Putamen (tissue), 1 donor: ENCODE results near the gene GDE1.
"Not testable (repeated sequence)": the region's sequence is repeated elsewhere in the genome, so short reads cannot be mapped to it uniquely, and the experiment has no call there.

Source experiments
- DNase-seq: peaks from one replicate; pipeline ENCODE4 v3.0.0-alpha.2; 2016; ENCODE audit warnings: low spot score

Gene GDE1, protein sequence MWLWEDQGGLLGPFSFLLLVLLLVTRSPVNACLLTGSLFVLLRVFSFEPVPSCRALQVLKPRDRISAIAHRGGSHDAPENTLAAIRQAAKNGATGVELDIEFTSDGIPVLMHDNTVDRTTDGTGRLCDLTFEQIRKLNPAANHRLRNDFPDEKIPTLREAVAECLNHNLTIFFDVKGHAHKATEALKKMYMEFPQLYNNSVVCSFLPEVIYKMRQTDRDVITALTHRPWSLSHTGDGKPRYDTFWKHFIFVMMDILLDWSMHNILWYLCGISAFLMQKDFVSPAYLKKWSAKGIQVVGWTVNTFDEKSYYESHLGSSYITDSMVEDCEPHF

DNA sequence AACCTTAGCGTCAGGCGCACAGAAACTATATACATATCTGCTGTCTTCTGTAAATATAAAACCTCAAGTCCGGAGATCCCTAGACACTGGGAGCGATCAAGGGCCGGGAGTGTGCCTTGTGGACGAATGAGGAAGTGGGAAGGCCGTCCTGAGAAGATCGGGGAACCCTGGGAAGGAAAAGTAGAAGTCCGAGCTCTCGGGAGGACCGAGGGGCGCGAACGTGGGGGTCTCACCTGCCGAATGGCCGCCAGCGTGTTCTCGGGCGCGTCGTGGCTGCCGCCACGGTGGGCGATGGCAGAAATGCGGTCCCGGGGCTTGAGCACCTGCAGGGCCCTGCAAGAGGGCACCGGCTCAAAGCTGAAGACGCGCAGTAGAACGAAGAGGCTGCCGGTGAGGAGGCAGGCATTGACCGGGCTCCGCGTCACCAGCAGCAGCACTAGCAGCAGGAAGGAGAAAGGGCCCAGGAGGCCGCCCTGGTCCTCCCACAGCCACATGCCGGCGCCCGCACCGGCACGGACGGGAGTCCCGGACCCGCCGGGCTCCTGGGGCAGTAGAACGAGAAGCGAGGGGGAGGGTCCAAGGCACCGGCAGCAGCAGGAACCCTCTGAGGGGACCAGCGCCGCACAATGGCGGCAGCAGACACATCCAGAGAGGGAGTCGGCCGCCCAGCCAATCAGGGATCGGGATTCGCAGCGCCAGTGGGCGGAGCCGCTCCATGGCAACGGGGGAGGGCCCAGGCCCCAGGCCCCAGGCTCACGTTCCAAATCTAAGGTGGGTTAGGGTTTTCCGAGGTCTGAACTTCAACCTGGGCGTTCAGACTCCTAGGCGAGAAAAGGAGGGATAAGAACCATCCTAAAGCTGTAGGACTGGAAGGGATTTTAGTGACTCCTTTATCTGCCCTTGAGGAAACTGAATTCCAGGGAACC, at the start of gene GDE1:
TSS of gene GDE1 (minus strand) at position 628 of the 926 bp plus-strand sequence. CDS start at position 494, 134 bp downstream.
- DNase-seq = peak; percentile 96

DNA sequence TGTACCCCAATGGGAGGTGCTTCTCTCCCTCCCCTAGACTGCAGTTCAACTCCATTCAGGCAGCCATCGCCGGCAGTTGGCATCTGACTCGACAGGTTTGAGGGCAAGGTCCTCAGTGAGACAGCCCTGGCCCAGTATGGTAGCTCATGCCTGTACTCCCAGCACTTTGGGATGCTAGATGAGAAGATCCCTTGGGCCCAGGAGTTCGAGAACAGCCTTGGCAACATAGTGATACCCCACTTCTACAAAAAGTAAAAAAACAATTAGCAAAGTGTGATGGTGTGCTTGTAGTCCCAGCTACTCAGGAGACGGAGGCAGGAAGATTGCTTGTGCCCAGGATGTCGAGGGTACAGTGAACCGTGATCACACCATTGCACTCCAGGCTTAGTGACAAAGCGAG, 45.7 kb upstream of the GDE1 start:
- DNase-seq = no peak

DNA sequence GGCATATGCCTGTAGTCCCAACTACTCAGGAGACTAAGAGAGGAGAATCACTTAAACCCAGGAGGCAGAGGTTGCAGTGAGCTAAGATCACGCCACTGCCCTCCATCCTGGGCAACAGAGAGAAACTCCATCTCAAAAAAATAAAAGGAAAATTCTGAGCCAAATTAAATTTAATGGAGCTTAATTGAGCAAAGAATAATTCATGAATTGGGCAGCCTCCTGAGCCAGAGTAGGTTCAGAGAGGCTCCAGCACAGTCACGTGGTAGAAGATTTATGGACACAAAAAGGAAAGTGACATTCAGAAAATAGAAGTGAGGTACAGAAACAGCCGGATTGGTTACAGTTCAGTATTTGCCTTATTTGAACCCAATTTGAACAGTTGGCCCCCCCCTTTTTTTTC, 44.5 kb upstream of the GDE1 start:
- DNase-seq = no peak

DNA sequence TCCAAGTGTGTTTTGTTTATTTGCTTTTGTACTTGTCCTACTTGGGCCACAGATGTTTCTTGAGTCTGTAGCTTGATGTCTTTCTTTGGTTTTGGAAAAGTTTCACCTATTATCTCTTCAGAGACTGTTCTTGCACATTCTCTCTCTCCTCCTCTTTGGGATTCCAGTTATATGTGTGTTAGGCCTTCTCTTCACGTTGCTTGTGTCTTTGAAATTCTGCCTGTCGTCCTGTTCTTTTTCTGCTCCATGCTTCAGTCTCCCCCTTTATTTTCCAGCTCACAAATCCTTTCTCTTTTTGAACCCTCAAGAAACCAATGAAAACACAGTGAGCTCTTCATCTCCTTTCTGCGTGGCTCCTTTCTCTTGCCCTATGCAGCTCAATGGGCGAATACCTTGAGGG, 41.5 kb upstream of the GDE1 start:
- DNase-seq = no peak

DNA sequence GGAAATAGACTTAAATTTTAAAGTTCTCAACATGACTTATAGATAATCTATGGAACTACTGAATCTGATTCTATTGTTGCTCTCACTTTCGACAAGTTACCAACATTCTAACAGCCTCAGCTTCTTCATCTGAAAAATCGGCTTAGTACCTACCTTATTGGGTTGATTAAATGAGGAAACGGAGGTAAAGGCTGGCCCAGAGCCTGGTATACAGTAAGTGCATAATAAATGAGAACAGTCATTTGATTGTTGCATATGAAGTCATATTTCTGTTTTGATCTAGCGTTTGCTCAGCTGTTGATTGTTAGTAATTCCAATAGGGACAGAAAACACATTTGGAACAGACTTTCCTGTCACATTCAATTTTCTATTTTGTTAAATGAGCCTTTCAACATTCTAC, 38.2 kb upstream of the GDE1 start:
- no peak for DNase-seq

DNA sequence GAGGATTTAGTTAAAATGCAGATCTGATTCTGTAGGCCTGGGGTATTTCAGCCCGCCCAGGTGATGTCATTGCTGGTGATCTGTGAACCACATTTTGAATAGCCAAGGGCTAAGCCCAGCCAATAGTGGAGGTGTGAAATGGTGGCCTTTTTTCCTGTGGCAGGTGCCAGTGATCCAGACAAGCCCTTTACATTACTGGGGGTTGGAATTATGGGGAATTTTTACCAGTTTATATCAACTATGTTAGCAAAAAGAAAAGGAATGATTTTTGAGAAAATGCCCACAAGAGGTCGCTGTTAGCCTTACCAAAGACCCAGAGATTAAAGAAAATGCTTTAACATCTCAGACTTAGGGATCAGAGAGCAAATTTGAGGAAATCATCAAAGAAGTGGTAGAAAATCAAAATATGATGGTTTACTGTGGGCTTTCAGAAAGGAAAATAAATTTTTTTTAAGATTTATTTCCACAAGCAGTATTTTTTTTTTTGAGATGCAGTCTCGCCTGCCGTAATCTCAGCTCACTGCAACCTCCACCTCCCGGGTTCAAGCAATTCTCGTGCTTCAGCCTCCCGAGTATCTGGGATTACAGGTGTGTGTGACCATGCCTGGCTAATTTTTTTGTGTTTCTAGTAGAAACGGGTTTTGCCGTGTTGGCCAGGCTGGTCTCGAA, 37.5 kb upstream of the GDE1 start:
- DNase-seq = peak; percentile 75

DNA sequence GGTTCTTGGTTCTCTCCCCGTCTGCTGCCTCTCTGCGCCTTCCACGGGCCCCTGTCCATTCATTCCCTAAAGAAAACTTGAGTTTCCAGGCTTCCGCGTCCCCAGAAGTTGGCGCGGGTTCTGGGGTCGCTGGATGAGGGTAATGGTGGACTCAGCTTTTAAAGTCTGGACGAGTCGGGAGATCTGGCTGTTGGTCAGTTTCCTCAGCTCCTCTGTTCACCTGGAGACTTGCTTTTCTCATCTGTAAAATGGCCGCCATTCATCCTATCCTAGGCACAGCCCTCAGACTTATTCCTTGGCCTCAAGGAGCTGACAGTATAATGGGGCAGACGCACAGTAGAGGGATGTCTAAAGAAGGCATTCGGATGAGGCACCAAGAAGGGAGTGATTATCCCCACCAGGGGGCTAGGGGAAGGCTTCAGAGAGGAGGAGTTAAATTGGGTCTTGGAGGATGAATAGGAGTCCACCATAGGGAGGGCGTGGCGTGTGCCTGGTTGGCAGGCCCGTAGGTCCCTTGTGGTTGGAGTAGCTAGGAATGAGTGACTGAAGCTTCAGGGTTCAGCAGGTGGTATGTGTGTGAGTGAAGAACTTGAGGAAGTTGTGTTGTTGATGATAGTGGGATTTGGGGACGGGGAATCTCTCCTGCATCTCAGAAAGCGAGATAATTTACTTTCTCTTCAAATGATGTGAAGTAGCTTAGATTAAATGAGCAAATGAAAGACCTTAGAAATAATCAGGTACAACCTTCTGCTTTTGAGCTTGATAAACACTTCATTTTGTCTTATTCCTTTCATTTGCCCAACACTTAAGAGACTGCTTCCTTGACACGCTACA, 34.3 kb upstream of the GDE1 start:
- DNase-seq = no peak

DNA sequence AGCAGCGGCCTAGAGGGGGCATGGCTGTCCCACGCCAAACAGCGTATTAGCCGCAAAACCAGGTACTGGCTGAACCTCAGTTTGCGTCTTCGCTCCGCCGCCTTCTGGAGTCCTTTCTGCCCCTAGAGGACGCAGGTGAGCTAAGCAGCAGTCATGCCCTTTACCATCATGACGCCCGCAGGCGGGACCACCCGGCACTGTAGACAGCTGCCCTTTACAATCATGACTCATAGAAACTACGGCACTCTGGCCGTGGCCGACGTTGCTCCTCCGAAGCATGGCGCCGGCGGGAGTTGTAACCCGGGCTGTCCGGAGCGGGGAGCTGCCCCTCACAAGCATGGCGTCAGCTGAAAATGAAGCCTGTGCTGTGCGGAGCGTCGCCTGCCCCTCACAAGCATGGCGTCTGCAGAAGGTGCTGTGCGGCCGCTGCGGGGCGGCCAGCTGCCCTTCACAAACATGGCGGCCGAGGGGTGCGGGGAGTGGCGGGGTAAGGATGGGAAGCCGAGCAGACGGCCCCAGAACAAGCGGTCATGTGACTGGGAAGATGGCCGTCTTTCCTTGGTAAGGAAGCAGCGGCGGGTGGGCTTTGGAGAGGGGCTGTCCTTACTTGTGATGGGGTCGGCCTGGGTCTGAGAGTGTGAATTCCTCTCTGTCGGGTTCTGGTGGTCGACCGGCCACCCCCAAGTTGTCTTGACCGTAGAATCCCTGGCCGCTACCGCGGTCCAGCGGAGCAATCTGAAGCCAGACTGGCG, 33.5 kb upstream of the GDE1 start, which contains the start of gene VPS35L:
TSS of gene VPS35L (plus strand) at position 518 of the 752 bp plus-strand sequence. CDS start at position 545, 27 bp downstream.
- DNase-seq = peak; percentile 99

DNA sequence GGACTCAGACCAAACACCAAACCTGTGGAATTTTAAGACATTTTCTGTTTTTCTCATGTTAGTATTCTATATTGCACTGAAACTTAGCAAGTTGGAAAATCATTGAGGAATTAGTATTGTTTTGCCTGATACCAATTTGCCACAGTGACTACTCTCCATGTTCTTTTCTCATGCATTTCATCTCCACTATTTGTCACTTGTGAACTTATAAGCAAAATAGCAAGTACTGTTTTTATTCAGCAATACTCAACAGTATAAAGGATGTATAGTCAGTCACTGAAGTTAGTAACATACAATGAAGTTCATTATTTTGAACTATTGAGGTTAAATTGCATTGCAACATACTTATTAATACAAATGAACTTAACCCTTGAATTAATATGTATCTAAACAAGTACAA, 27.8 kb upstream of the GDE1 start:
- DNase-seq = no peak

DNA sequence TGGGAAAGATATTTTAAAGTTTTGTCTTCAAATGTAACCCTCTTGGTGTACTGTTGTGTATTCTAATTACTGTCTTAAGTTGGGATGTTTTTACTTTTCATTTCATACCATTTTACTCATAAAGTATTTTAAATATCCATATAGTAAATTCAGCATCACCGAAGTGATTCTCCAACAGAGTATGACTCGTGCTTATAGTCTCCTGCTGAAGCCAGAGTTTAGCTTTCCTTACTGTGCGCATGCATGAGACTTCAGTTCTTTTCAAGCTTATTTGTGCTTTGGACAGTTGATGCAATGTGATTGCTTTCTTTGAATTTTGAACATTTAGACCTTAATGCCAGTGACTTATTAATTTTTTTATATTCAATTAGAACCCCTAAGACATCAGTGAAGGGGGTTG, 26.2 kb upstream of the GDE1 start:
- DNase-seq = no peak

DNA sequence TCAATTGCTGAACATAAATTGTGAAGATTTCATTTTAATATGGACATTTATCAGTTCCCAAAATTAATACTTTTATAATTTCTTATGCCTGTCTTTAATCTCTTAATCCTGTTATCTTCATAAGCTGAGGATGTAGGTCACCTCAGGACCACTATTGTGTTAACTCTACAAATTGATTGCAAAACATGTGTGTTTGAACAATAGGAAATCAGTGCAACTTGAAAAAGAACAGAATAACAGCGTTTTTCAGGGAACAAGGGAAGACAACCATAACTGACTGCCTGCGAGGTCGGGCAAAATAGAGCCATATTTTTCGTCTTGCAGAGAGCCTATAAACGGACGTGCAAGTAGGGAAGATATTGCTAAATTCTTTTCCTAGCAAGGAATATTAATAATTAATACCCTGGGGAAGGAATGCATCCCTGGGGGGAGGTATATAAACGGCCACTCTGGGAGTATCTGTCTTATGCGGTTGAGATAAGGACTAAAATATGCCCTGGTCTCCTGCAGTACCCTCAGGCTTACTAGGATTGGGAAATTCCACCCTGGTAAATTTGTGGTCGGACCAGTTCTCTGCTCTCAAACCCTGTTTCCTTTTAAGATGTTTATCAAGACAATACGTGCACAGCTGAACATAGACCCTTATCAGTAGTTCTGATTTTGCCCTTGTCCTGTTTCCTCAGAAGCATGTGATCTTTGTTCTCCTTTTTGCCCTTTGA, 21.5 kb upstream of the GDE1 start:
- DNase-seq = not testable (repeated sequence)

DNA sequence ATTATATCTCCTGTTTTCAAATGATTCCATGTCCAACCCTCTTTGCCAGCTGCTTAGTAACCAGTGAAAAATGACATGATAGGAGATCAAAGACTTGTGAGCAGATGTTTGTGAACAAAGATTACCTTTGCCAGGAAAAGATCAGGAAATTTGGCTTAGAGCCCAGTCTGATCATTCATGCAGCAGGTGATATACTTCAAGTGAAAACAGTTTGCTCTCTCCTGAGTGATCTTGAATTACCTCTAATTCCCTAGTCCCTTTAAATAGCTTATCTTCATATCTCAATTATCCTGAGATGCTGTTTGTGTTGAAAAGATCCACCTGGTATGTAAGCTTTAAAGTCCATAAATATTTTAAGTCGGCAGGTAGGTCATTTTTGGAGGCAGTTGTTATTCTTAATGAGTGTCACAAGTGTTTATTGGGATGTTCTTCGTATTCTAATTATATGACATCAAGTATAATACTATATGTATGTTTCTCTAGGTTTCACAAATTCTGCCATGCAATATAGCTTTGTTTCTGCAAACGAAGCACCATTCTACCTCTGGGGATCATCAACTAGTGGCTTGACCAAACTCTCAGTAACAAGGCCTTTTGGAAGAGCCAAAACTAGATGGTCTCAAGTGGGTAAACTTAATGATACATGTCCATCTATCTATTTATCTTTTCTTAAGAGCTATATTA, 20.4 kb upstream of the GDE1 start:
- DNase-seq = no peak

DNA sequence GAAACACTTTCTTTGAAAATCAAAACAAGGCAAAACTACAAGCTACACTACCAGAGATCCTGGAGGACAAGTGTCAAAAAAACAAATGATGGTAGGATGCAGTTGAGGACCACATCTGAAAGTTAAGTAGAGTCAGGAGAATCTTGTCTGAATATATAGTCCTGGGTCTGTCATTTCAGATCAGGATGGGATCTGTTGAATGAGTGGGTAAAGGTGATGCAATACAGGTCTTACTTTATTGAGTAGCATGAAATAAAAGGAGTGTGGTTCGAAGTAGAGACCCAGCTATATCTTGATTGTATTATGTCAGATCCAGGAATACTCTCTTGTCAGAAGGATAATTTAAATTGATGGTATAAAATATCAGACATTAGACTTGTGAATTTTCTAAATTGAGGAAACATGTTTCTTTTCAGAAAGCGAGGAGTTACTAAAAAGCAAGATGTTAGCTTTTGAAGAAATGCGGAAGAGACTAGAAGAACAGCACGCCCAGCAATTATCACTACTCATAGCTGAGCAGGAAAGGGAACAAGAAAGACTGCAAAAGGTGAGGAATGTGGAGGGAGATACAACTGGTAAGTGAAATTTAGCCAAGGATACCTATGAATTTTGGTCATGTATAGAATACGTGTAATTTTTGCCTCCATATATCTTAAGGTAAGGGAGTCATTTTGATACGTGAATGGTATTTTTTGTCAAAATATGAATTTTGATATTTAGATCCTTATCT, 18.5 kb upstream of the GDE1 start:
- DNase-seq = no peak

DNA sequence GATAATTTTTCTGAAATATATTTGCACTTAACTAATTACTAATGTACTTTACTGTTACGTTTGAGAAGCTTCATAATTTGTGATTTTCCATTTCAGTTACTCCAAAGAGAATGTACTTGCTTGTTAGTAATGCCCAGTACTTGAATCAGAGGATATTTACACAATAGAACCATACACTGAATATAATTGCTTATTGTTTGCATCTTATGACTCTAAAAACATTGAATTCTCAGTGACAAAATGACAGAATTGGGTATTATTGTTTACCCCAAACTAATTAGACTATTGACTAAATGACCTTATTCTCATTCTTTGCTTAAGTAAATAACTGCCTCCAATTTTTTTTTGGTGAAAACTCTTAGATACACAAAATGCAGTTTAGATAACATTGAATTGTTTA, 10.7 kb upstream of the GDE1 start:
- DNase-seq = peak; percentile 85

DNA sequence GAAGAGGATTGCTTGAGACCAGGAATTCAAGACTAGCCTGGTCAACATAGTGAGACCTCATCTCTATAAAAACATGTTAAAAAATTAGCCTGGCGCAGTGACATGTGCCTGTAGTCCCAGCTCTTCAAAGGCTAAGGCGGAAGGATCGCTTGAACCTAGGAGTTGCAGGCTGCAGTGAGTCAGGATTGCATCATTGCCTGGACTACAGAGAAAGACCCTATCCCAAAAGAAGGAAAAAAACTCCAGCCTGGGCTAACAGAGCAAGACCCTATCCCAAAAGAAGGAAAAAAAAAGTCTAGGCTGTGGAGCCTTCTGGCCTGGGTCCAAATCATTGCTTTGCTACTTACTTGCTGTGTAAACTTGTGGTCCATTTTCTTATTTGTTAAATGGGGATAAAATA, 6.8 kb upstream of the GDE1 start:
- DNase-seq = no peak

DNA sequence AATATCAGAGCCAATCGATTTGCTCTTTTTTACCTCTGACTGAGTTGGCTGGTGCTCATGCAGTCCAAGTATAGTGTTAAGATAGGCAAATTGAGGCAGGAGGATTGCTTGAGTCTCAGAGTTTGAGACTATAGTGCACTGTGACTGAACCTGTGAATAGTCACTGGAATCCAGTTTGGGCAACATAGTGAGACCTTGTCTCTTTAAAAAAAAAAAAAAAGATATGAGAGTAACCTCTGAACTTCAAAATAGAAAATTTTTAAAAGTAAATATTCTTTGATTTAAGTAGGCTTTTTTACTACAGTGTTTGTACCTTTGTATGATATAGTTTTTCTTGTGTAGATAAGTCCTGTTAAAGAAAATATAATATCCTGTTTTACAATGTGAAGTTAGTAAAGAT, 5.3 kb upstream of the GDE1 start:
- DNase-seq = no peak

DNA sequence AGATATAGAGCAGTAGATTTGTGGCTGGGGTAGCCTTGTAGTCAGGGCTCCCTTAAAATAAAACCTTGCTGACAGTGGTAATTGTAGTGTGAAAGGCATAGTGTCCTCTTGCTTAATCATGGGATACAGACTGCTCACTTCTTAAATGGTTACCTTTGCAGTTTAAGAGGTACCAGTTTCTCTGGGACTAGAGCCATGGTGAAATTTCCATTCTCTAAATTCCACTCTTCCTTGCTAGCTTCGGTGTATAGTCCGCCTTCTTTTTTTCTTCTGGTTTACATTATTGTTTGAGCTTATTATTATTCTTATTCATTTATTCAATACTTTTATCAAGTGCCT, 3.5 kb upstream of the GDE1 start:
- no peak for DNase-seq

DNA sequence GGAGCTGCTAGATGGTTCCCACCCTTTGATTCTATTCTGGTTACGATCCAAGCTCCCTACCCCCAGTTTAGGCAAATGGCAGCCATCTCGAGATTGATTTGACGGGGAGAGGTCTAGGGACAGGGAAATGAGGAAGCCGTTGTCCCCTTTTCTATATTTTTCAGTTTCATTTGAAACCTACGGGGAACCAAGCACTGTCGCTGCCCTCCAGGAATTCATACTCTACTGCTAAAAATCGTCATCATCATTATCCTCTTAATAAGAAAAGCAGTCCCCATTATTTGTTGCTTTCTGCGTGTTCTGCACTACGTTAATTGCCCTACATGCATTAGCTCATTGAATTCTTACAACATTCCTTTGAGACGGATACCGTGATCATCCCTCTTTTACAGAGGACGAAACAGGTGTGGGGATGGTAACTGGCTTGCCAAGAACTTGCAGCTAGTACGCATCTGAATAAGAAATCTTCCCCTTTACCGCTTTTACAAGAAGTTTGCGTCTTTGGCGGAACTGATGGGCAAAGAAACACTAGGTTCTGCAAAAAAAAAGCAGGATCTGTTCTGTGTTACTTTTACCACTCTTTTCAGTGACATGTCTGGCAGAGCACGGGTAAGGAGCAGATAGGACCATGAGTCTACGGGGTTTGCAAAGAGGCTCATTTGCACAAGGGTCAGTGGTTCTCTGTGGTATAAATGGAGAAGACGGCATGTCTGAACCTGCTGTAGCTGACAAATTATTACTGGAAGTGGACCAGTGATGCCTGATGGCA, 2.9 kb upstream of the GDE1 start:
- no peak for DNase-seq

DNA sequence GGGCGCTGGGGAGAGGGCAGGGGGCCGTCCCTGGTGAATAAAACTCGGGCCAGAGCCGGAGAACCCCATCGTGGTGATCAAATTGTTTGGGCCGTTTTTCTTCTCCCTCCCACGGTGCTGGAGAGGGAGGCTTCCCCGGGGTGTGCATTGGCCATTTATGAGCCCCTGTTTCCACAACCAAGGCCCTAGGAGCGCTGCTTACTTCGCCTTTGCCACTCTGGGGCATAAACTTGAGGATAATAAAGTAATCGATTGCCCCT, 2.4 kb upstream of the GDE1 start:
- DNase-seq = no peak
